ENCODE results near the gene CCDC142. TPM values are rescaled to one million over a fixed set of nuclear protein-coding genes. Genes with fewer than 3 reads are reported as not detected.

CCDC142 gene
- polyA plus RNA-seq, 1 of the 3 experiments (the other 2 are of a cell fraction), result 8.7 TPM

DNA sequence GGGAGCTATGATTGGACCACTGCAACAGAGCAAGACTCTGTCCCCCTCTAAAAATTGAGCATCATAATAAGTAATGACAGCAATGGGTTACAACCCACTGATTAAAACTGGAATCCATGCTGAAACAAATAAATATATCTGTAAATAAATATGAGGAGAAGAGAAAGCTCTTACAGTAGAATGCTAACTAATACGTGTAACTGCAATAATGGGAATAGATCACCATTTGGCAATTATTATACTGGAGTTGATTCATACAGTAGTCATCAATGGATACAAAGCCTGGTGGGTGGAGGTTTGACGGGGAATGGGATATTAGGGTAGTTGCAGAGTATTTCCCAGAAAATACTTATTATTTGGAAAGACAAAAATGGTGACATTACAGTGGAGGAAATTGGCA is 34.0 kb downstream of the CCDC142 start:
- ChIA-PET CTCF (interaction anchor here (1.3 kb wide), 1 partner anchor 114 kb away, joined by 3 read pairs; no protein-coding TSS in a partner anchor), POLR2A (no interaction called here)
- 60% methylated on average over 2 of the region's 2 CpGs for whole genome bisulfite sequencing (ENCODE audit: low lambda C conversion rate)

DNA sequence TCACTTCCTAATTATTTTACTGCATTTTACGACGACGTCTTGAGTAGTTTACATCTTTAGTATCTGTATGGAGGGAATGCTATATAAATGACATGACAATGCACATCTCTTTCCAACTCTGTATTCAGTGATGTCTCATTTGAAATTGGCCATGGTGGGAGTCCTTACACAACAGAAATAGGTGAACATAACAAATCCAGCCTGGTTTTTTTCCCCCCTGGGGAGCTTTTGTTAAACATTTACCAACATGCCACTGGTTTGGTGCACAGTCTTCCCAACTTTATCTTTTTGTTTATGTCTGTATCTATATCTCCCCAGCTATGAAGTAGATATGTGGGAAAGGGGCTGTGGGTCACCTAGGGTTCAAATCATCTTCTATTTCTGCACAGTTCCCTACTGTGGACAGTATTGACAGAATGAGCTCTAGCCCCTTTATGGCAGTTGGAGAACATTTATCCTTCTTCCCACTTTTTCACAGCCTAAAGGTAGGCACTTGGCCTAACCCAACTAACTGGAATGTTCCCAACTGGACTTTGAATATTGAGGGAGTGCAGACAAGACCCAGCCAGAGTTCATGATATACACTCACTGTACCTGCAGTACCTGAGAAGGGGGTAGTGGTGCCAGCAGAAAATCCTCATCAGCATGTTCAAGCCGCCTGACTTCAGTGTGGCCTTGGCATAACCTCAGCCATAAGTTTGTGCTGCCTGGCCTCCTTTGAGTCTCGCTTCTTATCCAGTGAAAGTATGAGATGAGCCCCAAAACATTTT is 35.4 kb downstream of the CCDC142 start:
- Histone ChIP-seq H3K4me1 (ENCODE audit: control insufficient read depth in 1 of 2, insufficient read depth in 2 of 2, low read depth in 1 of 2, low read length in 1 of 2) (peaks cover 0 to 3% of the 10 kb centered on the region in 2 experiments; a peak in 1 of 4 replicates), H3K27ac (ENCODE audit: low read depth in 2 of 2, low read length in 1 of 2) (no peak overlapping the region), H3K9ac (no peak overlapping the region), H3F3A (replicated peaks; ENCODE audit: insufficient read depth) (peaks cover 6% of the 10 kb centered on the region), H3K4me2 (no peak overlapping the region), H4K20me1 (ENCODE audit: insufficient read depth) (no peaks in the 10 kb centered on the region), H2AFZ (ENCODE audit: low read depth) (no peak overlapping the region), H3K36me3 (replicated peaks in 1 of 2; ENCODE audit: control insufficient read depth in 1 of 2, insufficient read depth in 2 of 2, low read length in 1 of 2) (no peaks in the 10 kb centered on the region), H3K27me3 (ENCODE audit: insufficient read depth) (no peaks in the 10 kb centered on the region), H3K9me3 (no peaks in the 10 kb centered on the region), H3K79me2 (ENCODE audit: insufficient read depth) (no peaks in the 10 kb centered on the region), H3K4me3 (ENCODE audit: low read depth in 2 of 2, low read length in 1 of 2) (no peak overlapping the region), H3K9me2 (no peaks in the 10 kb centered on the region)
- POLR2A ChIA-PET, result no interaction called here
- 88% methylated on average over 5 of the region's 5 CpGs for WGBS (ENCODE audit: low lambda C conversion rate)
- no peak for DNase-seq
- CTCF ChIA-PET, result interaction anchor here (1.3 kb wide), 1 partner anchor 113 kb away, joined by 3 read pairs; no protein-coding TSS in a partner anchor
- TF ChIP-seq YY1 (IDR thresholded peaks at IDR 0.05; ENCODE audit: low read depth) (no peak), RXRA (IDR thresholded peaks at IDR 0.05; ENCODE audit: borderline replicate concordance, low read depth) (no peak), TAF1 (IDR thresholded peaks at IDR 0.05; ENCODE audit: borderline replicate concordance, low read depth, low read length) (no peak), ZBTB33 (IDR thresholded peaks at IDR 0.05; ENCODE audit: borderline replicate concordance, low read depth) (no peak), SIN3A (IDR thresholded peaks at IDR 0.05; ENCODE audit: borderline replicate concordance, low read depth, low read length) (no peak), RAD21 (IDR thresholded peaks at IDR 0.05; ENCODE audit: low read length) (no peak), EP300 (IDR thresholded peaks at IDR 0.05; ENCODE audit: borderline replicate concordance in 1 of 2, low read depth in 1 of 2, low read length in 1 of 2) (no peak)
- TF ChIP-seq, protein P1, sequence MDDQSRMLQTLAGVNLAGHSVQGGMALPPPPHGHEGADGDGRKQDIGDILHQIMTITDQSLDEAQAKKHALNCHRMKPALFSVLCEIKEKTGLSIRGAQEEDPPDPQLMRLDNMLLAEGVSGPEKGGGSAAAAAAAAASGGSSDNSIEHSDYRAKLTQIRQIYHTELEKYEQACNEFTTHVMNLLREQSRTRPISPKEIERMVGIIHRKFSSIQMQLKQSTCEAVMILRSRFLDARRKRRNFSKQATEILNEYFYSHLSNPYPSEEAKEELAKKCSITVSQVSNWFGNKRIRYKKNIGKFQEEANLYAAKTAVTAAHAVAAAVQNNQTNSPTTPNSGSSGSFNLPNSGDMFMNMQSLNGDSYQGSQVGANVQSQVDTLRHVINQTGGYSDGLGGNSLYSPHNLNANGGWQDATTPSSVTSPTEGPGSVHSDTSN (IDR thresholded peaks at IDR 0.05), result no peak
- TF ChIP-seq, protein P2, sequence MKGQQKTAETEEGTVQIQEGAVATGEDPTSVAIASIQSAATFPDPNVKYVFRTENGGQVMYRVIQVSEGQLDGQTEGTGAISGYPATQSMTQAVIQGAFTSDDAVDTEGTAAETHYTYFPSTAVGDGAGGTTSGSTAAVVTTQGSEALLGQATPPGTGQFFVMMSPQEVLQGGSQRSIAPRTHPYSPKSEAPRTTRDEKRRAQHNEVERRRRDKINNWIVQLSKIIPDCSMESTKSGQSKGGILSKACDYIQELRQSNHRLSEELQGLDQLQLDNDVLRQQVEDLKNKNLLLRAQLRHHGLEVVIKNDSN (IDR thresholded peaks at IDR 0.05; ENCODE audit: borderline replicate concordance, low read depth), result no peak

More for the DNA sequence above, 34.0 kb downstream of the CCDC142 start:
- Histone ChIP-seq H3K27me3 (ENCODE audit: insufficient read depth) (no peaks in the 10 kb centered on the region), H3K79me2 (ENCODE audit: insufficient read depth) (no peaks in the 10 kb centered on the region), H3K9ac (no peak overlapping the region), H2AFZ (ENCODE audit: low read depth) (no peak overlapping the region), H3K4me2 (no peak overlapping the region), H3K4me3 (ENCODE audit: low read depth in 2 of 2, low read length in 1 of 2) (no peak overlapping the region), H3F3A (replicated peaks; ENCODE audit: insufficient read depth) (peaks cover 12% of the 10 kb centered on the region), H4K20me1 (ENCODE audit: insufficient read depth) (no peaks in the 10 kb centered on the region), H3K9me3 (no peaks in the 10 kb centered on the region), H3K9me2 (no peaks in the 10 kb centered on the region), H3K27ac (ENCODE audit: low read depth in 2 of 2, low read length in 1 of 2) (no peak overlapping the region), H3K36me3 (replicated peaks in 1 of 2; ENCODE audit: control insufficient read depth in 1 of 2, insufficient read depth in 2 of 2, low read length in 1 of 2) (no peaks in the 10 kb centered on the region), H3K4me1 (ENCODE audit: control insufficient read depth in 1 of 2, insufficient read depth in 2 of 2, low read depth in 1 of 2, low read length in 1 of 2) (peaks cover 0 to 2% of the 10 kb centered on the region in 2 experiments; a peak in 1 of 4 replicates)
- TF ChIP-seq RAD21 (IDR thresholded peaks at IDR 0.05; ENCODE audit: low read length), result no peak
- no peak for TF ChIP-seq CTCF (IDR thresholded peaks at IDR 0.05)
- no peak for TF ChIP-seq YY1 (IDR thresholded peaks at IDR 0.05; ENCODE audit: low read depth)
- no peak for TF ChIP-seq NRF1 (IDR thresholded peaks at IDR 0.05; ENCODE audit: low read depth, low read length)
- TF ChIP-seq MXI1 (IDR thresholded peaks at IDR 0.05; ENCODE audit: low read depth, low read length), result no peak
- no peak for TF ChIP-seq RXRA (IDR thresholded peaks at IDR 0.05; ENCODE audit: borderline replicate concordance, low read depth)
- no peak for TF ChIP-seq SIN3A (IDR thresholded peaks at IDR 0.05; ENCODE audit: borderline replicate concordance, low read depth, low read length)
- no peak for TF ChIP-seq GATA2 (CRISPR knock-in tag; IDR thresholded peaks at IDR 0.05)
- no peak for TF ChIP-seq MEF2A (IDR thresholded peaks at IDR 0.05; ENCODE audit: borderline replicate concordance, low read depth)
- no peak for TF ChIP-seq TAF1 (IDR thresholded peaks at IDR 0.05; ENCODE audit: borderline replicate concordance, low read depth, low read length)
- TF ChIP-seq, protein P1 (IDR thresholded peaks at IDR 0.05), result no peak
- no peak for TF ChIP-seq JUND (IDR thresholded peaks at IDR 0.05)
- no peak for TF ChIP-seq CHD2 (IDR thresholded peaks at IDR 0.05; ENCODE audit: low read length, partially characterized antibody)
- no peak for TF ChIP-seq SMC3 (IDR thresholded peaks at IDR 0.05; ENCODE audit: low read depth, low read length)
- no peak for TF ChIP-seq ELF1 (IDR thresholded peaks at IDR 0.05)
- no peak for DNase-seq

All from SK-N-SH (cell line).